ENCODE results near the gene URM1.
A peak's percentile ranks its signal among the peaks of the same experiment; 100 is the strongest.

URM1 gene

DNA sequence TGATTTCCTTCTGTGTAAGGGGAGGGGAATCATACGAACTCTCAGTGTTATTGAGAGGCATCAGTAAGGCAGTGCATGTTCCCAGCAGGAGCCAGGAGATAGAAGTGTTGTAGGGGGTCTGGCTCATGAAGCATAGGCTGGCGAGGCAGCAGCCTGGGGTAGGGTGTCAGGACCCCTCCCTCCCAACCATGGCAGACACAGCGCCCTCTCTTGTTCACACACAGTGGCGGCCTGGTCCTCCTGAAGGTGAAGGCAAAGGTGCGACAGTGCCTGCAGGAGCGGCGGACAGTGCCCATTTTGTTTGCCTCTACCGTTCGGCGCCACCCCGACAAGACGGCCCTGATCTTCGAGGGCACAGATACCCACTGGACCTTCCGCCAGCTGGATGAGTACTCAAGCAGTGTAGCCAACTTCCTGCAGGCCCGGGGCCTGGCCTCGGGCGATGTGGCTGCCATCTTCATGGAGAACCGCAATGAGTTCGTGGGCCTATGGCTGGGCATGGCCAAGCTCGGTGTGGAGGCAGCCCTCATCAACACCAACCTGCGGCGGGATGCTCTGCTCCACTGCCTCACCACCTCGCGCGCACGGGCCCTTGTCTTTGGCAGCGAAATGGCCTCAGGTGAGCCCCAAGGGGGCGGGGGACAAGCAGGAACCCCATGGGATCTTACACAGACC, 26.1 kb upstream of the URM1 start:
- no peak for DNase-seq (ENCODE audit: low spot score)

DNA sequence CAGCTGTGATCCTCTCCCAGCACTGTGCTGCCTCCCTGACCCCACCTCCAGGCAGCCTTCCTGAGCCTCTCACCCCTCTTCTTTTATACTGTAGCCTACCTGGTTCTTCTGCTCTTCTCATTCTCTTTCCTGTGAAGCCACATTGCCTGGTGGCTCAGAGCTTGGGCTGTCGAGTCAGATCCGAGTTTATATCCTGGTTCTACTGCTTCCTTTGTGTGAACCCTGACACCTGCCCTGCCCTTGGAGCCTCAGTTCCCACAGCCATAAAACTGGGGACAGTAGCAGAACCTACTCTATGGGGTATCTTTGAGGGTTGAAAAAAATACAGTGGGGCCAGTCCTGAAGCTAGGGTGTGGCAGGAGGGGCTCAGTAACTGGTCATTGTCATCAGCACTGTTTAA, 22.0 kb upstream of the URM1 start:
- DNase-seq (ENCODE audit: low spot score), result no peak
- FAIRE-seq, result no peak

More for the DNA sequence above, 26.1 kb upstream of the URM1 start:
- no peak for FAIRE-seq

DNA sequence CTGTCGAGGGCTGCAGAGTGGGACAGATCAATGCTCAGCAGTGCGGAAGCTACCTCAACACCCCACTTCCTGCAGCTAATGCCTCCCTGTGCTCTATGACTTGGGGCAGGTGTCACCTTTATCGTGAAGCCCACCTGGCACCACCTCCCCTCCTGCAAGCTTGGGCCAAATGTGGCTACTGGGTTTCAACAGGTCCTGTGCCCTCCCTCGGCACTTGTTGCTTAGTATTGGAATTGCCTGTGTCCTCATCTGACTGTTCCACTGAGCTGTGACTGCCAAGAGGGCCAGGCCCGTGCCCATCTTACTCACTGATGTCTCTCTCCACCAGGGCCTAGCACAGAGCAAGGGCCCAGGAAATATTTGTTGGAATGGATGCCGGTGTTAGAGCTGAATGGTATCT, 21.4 kb upstream of the URM1 start:
- DNase-seq (ENCODE audit: low spot score) (no peak), FAIRE-seq (no peak)

DNA sequence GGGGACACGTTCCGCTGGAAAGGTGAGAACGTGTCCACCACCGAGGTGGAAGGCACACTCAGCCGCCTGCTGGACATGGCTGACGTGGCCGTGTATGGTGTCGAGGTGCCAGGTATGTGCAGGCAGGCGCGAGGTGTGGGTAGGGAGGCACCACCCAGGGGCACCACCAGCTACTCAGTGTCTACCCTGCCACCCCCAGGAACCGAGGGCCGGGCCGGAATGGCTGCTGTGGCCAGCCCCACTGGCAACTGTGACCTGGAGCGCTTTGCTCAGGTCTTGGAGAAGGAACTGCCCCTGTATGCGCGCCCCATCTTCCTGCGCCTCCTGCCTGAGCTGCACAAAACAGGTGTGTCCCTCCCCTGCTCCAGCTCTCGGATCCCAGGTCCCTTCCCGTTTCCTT, 15.7 kb upstream of the URM1 start:
- DNase-seq (ENCODE audit: low spot score) (no peak), FAIRE-seq (no peak)

DNA sequence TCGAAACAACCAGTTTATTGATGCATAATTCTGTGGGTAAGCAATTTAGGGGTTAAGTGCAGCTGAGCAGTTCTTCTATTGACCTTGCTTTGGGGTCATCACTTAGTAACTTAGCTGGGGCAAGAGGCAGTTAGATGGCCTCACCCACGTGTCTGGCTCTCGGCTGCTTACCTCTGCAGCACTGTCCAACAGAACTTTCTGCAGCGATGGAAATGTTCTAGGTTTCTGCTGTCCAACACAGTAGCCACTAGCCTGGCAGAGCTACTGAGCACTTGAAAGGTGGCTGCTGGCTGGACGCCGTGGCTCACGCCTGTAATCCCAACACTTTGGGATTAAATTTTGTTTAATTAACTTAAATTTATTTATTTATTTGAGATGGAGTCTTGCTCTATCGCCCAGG, 13.1 kb upstream of the URM1 start:
- no peak for DNase-seq (ENCODE audit: low spot score)
- FAIRE-seq, result no peak

DNA sequence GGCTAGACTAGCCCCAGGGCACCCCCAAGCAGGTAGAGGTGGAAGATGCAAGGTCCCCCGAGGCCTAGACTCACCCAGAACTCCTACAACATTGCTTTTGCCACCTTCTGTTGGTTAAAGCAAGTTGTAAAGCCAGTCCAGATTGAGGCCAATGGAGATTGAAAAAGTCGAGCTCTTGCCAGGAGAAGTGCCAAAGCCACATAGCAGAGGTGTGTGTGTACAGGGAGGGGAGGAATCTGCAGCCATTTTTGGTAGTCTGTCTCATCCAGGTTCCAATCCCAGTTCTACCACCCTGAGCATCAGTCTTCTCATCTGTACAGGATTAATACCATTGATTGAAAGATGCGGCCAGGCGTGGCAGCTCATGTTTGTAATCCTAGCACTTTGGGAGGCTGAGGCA, 12.3 kb upstream of the URM1 start:
- DNase-seq (ENCODE audit: low spot score), result no peak
- no peak for FAIRE-seq

DNA sequence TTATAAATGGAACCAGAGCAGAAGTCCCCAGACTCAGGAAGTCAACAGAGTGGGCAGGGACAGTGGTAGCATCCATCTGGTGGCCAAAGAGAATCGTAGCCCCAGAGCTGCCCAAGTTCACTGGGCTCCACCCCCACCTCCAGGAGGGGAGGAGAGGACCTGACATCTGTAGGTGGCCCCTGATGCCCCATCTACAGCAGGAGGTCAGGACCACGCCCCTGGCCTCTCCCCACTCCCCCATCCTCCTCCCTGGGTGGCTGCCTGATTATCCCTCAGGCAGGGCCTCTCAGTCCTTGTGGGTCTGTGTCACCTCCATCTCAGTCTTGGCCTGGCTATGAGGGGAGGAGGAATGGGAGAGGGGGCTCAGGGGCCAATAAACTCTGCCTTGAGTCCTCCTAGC, 10.3 kb upstream of the URM1 start:
- FAIRE-seq, result no peak

DNA sequence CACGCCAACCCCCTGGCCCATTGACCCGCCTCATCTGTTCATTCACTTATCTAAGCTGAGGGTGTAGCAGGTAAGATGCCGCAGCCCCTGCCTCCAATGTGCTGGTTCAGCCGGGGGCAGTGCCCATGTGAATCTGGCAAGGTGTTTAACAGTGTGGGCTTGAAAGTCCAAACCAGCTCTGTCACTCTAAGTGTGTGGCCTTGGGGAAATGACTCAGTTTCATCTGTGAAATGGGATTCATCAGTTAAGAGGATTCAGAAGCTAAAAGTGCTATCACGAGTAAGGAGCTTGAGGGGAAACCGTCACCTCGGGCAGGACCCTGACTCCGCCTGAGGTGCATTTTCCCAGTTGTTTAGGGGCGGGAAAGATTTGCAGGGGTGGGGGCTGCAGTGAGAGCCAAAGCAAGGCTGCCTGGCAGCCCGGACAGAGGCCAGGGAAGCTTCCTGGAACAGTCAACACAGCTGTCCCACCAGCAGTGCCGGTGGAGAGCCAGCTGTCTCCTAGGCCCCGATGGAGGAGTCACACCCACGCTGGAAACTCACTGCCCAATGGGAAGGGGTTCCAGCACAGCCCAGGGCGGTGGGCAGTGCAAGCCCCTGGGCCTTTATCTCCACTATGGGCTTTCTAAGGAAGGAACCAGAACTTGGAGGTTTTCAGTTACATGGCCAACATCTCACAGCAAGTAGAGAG, 9.7 kb upstream of the URM1 start:
- no peak for FAIRE-seq
- DNase-seq (ENCODE audit: low spot score), result no peak

More for the DNA sequence above, 10.3 kb upstream of the URM1 start:
- no peak for DNase-seq (ENCODE audit: low spot score)

DNA sequence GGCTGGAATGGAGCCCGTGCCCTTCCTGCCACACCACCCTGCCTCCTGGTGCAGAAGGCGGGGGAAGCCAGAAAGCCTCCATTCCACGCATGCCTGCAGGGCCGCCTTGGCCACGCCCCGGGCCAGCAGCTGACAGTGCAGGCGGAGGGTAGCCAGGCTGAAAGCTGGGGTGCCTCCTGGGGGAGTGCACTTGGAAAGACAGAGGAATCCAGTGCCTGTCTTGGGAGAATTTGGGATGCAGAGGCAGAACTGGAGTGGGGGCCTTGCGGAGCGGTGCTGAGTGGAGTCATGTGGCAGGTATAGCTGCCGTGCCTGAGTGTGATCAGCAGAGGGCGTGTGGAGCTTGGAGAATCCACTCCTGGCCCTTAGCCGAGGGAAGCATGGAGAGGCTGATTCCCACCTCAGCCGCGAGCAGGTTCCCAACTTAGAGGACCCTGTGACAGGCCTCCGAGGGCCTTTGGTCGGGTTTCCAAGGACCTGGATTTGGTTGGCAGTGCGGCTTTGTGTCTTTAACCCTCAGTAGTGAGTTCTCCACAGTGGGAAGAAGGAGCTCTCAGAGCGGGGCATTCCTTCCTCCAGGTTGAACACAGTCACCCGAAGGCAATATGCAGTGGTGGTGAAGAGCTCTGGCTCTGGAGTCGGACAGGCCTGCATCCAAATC, 9.1 kb upstream of the URM1 start:
- FAIRE-seq, result no peak
- peak; percentile 67 for DNase-seq (ENCODE audit: low spot score)

DNA sequence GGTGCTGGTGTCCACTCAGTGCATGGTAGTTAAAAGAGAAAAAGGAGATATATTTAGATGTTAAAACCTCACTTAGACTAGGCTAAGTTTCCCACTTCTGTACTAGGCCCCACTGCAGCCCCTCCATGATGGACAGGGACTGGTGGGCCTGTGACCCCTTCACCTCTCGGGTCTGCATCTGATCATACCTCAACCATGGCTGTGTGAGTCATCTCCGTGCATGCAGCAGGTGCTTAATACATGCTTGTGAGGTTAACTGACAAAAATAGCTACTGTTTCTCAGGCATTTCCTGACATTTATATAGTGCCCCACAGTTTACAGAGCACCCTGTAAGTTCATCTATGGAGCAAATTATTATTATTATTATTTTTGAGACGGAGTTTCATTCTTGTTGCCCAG, 8.4 kb upstream of the URM1 start:
- FAIRE-seq (no peak), DNase-seq (ENCODE audit: low spot score) (no peak)

DNA sequence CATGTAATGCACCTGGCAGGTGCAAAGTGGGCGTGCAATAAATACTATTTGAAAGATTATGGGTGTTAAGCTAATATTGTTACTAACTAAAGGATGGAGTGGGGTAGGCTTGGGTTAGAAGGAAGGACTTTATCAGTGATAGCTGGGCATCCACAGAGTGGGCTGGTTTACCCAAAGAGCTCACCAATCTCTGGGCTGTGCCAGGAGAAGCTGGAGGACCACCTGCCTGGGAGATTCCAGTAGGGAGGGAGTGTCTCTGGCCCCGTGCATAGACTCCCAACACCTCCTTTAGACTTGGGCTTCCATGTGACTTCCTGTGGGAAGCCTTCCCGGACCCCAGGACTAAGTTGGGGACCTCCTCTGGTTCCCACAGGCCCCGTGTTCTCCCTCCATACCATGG, 5.6 kb upstream of the URM1 start:
- DNase-seq (ENCODE audit: low spot score), result no peak
- no peak for FAIRE-seq

DNA sequence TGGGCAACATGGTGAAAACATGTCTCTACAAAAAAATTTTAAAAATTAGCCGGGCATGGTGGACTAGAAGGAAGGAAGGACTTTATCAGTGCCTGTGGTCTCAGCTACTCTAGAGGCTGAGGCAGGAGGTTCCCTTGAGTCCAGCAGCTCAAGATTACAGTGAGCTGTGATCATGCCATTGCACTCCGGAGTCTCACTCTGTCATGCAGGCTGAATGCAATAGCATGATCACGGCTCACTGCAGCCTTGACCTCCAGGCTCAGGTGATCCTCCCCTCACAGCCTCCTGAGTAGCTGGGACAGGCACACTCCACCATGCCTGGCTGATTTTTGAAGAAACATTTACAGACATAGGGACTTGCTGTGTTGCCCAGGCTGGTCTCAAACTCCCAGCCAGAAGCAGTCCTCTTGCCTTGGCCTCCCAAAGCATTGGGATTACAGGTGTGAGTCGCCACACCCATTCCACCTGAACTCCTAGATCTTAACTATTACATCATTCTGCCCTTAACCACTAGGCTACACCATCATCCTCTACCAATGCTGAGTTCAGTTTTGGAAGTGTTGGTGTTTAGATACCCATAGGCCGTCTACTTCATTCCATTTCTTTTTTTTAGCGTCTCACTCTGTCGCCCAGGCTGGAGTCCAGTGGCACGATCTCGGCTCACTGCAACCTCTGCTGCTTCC, 2.0 kb upstream of the URM1 start:
- FAIRE-seq, result no peak
- no peak for DNase-seq (ENCODE audit: low spot score)

DNA sequence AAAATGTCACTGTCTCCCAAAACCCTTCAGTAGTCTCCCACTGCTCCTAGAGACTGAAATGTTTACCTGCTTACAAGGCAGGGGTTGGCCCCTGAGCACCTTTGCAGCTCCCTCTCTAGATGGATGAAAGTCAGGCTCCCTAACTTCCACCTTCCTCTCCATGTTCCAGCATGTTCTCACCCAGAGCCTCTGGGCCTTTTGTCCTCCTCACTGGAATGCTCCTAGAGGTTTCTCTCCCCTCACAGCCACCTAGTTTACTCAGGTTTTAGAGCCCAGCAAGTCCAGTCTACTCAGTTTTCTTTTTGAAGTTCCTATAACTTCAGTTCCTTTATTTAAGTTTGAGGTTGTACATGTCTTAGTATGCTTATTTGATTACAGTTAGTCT, 815 bp upstream of the URM1 start:
- FAIRE-seq, result no peak
- DNase-seq (ENCODE audit: low spot score), result no peak

DNA sequence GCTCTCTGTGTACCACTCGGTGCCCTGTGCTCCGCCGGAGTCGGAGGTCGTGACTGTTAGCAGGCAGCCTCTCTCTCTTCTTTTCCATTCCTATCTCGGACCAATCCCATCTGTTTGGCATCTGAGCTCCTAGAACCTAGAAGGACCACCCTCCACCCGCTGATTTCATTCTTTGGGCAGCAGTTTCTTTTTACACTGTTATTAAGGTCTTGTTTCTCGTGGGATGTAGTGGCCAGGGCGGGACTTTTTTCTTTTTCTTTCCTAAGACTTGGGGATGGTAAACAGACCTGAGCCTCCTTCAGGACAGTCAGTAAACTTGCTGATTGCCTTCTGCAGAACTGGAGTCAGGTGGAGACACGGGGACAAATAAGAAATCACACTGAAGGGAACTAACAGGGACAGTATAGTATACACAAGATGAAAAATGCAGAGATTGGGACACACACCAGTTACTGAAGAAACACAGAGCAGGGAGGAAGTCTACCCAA, 500 bp downstream of the URM1 start:
- FAIRE-seq (no peak), DNase-seq (ENCODE audit: low spot score) (no peak)

DNA sequence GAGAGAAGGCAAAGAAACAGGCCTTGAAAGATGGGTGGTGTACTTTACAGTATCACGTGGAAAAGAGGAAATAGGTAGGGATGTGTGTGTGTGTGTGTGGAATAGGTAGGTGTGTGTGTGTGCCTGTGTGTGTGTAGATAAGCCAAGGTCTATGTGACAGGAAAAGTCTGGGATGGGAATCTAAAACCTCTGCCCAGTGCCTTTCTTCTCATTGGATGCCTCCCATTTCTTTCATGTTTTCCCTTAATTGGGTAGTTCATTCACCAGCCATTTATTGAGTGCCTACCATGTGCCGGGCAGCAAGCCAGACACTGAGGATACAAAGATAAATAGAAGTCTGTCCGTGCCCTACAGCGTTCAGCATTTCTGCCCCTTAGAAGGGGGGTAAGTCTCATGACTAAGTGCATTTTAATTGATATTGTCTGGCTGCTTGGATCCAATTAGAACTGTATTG, 1.0 kb downstream of the URM1 start:
- DNase-seq (ENCODE audit: low spot score) (no peak), FAIRE-seq (no peak)

DNA sequence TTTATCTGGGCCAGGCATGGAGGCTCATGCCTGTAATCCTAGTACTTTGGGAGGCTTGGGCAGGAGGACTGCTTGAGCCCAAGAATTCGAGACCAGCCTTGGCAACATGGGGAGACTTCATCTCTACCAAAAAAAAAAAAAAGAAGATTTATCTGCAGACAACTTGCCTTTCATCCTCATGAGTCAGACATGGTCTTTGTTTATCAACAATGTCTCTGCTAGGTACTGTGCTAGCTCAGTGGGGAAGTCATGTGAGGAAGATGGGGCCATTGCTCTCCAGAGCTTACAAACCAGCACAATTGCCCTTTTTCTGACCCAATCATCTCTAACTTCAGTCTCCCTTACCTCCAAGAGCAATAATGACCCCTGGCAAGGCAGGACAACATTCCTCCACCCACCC, 1.6 kb downstream of the URM1 start:
- no peak for FAIRE-seq
- no peak for DNase-seq (ENCODE audit: low spot score)

DNA sequence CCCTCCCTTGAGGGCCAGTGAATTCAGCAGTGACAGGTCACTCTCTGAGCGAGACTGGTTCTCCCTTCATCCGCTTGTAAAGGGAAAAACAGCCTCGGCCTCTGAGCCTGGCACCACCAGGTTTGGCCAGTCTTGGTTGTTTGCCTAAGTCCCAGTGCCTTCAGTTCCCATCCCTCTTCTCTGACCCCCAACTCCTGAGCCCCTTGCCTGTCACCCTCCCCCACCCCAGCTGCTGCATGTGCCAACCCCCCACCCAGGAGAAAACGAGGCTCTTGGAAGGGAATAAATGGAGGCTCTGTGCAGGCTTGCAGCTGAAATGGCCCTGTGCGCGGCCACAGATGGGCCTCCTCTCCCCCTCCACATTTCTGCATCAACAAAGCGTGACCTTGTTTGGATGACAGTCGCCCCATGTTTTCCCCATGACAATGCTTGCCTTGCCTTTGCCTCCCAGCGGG, 3.1 kb downstream of the URM1 start:
- FAIRE-seq (no peak), DNase-seq (ENCODE audit: low spot score) (no peak)

DNA sequence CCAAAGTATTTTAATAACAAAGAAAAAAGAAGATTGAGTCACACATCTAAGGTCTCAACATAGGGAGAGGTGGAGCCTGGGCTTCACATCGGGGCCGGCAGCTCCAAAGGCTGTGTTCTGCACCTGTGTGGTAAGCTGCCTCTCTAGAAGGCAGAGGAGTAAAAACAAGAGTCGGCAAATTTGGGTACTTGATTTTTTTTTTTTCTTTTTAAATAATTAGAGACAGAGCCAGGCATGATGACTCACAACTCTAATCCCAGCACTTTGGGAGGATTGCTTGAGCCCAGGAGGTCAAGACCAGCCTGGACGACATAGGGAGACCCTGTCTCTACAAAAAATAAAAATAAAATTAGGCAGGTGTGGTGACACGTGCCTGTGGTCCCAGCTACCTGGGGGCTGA, 4.7 kb downstream of the URM1 start:
- FAIRE-seq, result no peak
- DNase-seq (ENCODE audit: low spot score), result no peak

DNA sequence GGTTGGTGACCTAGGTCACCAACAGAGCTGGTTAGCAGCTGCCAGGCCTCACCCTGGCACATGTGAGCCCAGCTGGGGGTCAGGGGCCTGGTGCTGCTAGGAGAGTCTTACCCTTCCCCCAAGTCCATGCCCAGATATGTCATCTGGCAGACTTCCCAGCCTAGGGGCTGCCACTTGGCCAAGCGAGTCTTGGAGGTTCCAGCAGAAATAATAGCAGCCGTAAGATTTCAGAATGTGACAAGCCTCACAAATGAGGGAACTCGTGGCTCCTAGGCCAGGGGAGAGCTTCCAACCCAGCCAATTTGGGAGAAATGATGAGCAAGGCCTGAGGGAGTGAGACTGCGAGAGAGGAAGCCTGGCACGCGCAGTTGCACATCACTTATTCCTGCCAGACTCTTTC, 11.1 kb downstream of the URM1 start:
- DNase-seq (ENCODE audit: low spot score) (no peak), FAIRE-seq (no peak)

DNA sequence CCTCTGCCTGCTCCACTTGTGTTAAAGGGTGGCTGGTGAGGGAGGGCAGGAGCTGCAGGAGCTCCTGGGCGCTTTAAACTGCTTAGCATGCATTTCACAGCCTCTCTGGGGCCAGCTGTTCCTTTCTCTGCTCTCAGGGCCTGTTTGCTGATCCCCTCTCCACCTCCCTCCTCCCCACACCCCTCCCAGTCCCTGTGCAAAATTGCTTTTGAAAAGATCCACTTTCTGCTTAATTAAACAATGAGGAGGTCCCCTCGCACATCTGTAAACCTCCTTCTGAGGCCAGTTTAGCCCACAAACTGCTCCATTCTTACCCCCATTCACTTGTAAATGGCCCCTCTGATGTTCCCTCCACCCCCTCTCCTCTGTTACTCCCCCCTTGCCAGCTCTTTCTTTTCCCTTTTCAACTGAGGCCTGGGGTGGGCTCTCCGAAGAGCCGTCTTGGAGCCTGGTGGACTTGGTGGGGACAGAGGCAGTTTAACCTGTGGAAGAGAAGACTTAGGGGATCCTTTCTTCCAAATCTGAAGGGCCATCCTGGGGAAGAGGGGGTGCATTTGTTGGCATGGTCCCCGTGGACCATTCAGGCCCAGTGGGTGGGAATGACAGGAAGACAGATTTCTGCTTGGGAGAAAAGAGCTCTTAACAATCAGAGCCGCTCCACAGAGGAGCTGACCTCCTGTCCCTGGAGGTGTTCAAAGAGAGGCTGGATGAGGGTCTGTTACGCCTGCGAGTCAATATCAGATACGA, 12.0 kb downstream of the URM1 start:
- DNase-seq (ENCODE audit: low spot score) (no peak), FAIRE-seq (no peak)

DNA sequence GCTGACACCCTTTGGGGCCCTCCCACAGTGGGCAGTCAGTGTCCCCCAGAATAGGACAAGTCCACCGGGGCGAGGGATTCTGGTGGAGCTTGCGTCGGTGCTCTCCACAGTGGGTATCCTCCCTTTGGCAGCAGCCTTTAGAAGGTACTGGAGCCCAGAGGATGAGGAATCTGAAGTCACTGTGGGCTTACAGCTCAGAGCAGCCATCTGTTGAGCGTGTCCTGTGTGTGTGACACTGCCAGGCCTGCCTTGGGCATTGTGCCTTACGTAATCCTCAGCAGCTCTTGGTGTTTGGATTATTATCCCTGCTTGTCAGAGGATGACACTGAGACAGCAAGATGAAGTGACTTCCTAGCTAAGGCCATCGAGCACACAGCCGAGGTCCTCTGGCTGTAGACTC, 12.6 kb downstream of the URM1 start:
- DNase-seq (ENCODE audit: low spot score) (no peak), FAIRE-seq (no peak)

Data from RCC 7860 (cell line).